Kidney epithelial cell (primary cell): ENCODE measurements around the gene DLG2. TPM values are rescaled to one million over a fixed set of nuclear protein-coding genes. Genes with fewer than 3 reads are reported as not detected.

ENCODE experiments used
- DNase-seq: peaks from one replicate; pipeline ENCODE4 v3.0.0-alpha.2; 2010; ENCODE audit warnings: low read depth
- H3K27me3 ChIP-seq: 2 replicates; pipeline ENCODE4 v1.6.0; 2011; ENCODE audit warnings: low read length; ENCODE audit not compliant: control insufficient read depth, insufficient read depth
- H3K36me3 ChIP-seq: 2 replicates; pipeline ENCODE4 v1.5.1; 2011; ENCODE audit warnings: low read length; ENCODE audit not compliant: control insufficient read depth, insufficient read depth
- H3K4me3 ChIP-seq: 2 replicates; pipeline ENCODE4 v1.5.1; 2011; ENCODE audit warnings: low read depth, mild to moderate bottlenecking, control low read depth, low read length
- CTCF ChIP-seq: IDR thresholded peaks from 2 replicates; pipeline ENCODE4 v1.5.1; 2011; ENCODE audit warnings: mild to moderate bottlenecking, moderate library complexity, low read length, control low read depth, inconsistent platforms; ENCODE audit not compliant: insufficient read depth, poor library complexity, severe bottlenecking
- total RNA-seq: library from RNA; depleted of rRNA; stranded (reverse); fragments of >200 nt; gene quantifications from 2 replicates; pipeline ENCODE4 v1.2.3, GENCODE V29; 2015

Gene DLG2
- total RNA-seq, 1 donor from 2014 or later: 0.75 TPM

- no peak for TF ChIP-seq CTCF
- Histone ChIP-seq H3K36me3 (no peaks in the 10 kb centered on the region), H3K4me3 (peak overlapping the region; percentile 30), H3K27me3 (peaks cover 2% of the 10 kb centered on the region)
- no peak for DNase-seq
Measured at GRCh38 chr11:83681906-83682610, 1945.1 kb downstream of the DLG2 start.

GRCh38 chr11:83681031-83681781, 1945.9 kb downstream of the DLG2 start:
- Histone ChIP-seq H3K4me3 (peak overlapping the region; percentile 30), H3K27me3 (peaks cover 2% of the 10 kb centered on the region), H3K36me3 (no peaks in the 10 kb centered on the region)
- TF ChIP-seq CTCF: no peak
- DNase-seq: no peak

GRCh38 chr11:83680321-83680720, 1946.8 kb downstream of the DLG2 start:
- Histone ChIP-seq H3K4me3 (no peak overlapping the region), H3K36me3 (no peaks in the 10 kb centered on the region), H3K27me3 (peaks cover 2% of the 10 kb centered on the region)
- DNase-seq: no peak
- TF ChIP-seq CTCF: no peak

- TF ChIP-seq CTCF: no peak
- Histone ChIP-seq H3K27me3 (peaks cover 2% of the 10 kb centered on the region), H3K4me3 (no peak overlapping the region), H3K36me3 (no peaks in the 10 kb centered on the region)
- DNase-seq: no peak
Measured at GRCh38 chr11:83678831-83679584, 1948.1 kb downstream of the DLG2 start.

- no peak for TF ChIP-seq CTCF
- H3K36me3 ChIP-seq: no peaks in the 10 kb centered on the region
- no peak overlapping the region for H3K4me3 ChIP-seq
- H3K27me3 ChIP-seq: peaks cover 2% of the 10 kb centered on the region
- no peak for DNase-seq
Measured at GRCh38 chr11:83677730-83678129, 1949.4 kb downstream of the DLG2 start.
